ENCODE measurements around the gene TMUB2. TPM values are rescaled to one million over a fixed set of nuclear protein-coding genes. Genes with fewer than 3 reads are reported as not detected.

The TMUB2 gene
- total and polyA plus RNA-seq, 2 of the 13 experiments (the other 11 are each of a cell fraction or from before 2014, with no cell fraction given): 26.9 to 50.8 TPM

- no peak for TF ChIP-seq ZFAT (CRISPR knock-in tag; conservative IDR thresholded peaks at IDR 0.05)
- TF ChIP-seq TRAFD1 (CRISPR knock-in tag; IDR thresholded peaks at IDR 0.05; ENCODE audit: borderline replicate concordance): no peak
- no peak for TF ChIP-seq ZNF383 (CRISPR knock-in tag; IDR thresholded peaks at IDR 0.05; ENCODE audit: borderline replicate concordance)
- TF ChIP-seq TAF1 (CRISPR knock-in tag; IDR thresholded peaks at IDR 0.05): 0 out of 2 replicates have a peak, but pooled peaks have one; percentile 2
- TF ChIP-seq ZNF251 (CRISPR knock-in tag; IDR thresholded peaks at IDR 0.05): no peak
- no peak for TF ChIP-seq HOXA9 (CRISPR knock-in tag; IDR thresholded peaks at IDR 0.05; ENCODE audit: borderline replicate concordance)
- TF ChIP-seq ZNF343 (CRISPR knock-in tag; IDR thresholded peaks at IDR 0.05): no peak
- no peak for TF ChIP-seq TCF12 (IDR thresholded peaks at IDR 0.05)
- no peak for TF ChIP-seq TCF12 (CRISPR knock-in tag; IDR thresholded peaks at IDR 0.05)
- no peak for TF ChIP-seq PLSCR1 (CRISPR knock-in tag; IDR thresholded peaks at IDR 0.05; ENCODE audit: borderline replicate concordance)
- no peak for TF ChIP-seq CTCF (CRISPR knock-in tag; IDR thresholded peaks at IDR 0.05)
- TF ChIP-seq PCBP1 (IDR thresholded peaks at IDR 0.05; ENCODE audit: borderline replicate concordance, low read depth, low read length): no peak
- TF ChIP-seq U2AF2 (IDR thresholded peaks at IDR 0.05; ENCODE audit: low read depth, low read length): no peak
- no peak for TF ChIP-seq REL (CRISPR knock-in tag; conservative IDR thresholded peaks at IDR 0.05)
- no peak for TF ChIP-seq SP140L (CRISPR knock-in tag; IDR thresholded peaks at IDR 0.05; ENCODE audit: borderline replicate concordance)
- no peak for TF ChIP-seq FOXM1 (CRISPR knock-in tag; IDR thresholded peaks at IDR 0.05)
- no peak for TF ChIP-seq HDAC6 (IDR thresholded peaks at IDR 0.05; ENCODE audit: low read depth, low read length)
- no peak for TF ChIP-seq NFYB (CRISPR knock-in tag; IDR thresholded peaks at IDR 0.05)
- TF ChIP-seq IRF2 (CRISPR knock-in tag; IDR thresholded peaks at IDR 0.05): no peak
- no peak for TF ChIP-seq GATAD2A (CRISPR knock-in tag; IDR thresholded peaks at IDR 0.05)
- TF ChIP-seq ZBTB34 (CRISPR knock-in tag; IDR thresholded peaks at IDR 0.05): no peak
- TF ChIP-seq ZNF83 (CRISPR knock-in tag; IDR thresholded peaks at IDR 0.05; ENCODE audit: borderline replicate concordance): no peak
- TF ChIP-seq SRSF1 (optimal IDR thresholded peaks at IDR 0.05; ENCODE audit: low read depth, low read length): no peak
- peak; percentile 4 for TF ChIP-seq YY1 (IDR thresholded peaks at IDR 0.05; ENCODE audit: insufficient read depth, insufficient replicate concordance, low read depth, low read length)
- no peak for TF ChIP-seq ARNTL (CRISPR knock-in tag; IDR thresholded peaks at IDR 0.05)
- TF ChIP-seq ATF7-NPFF (CRISPR knock-in tag; IDR thresholded peaks at IDR 0.05; ENCODE audit: low read depth): no peak
- TF ChIP-seq GTF3A (CRISPR knock-in tag; conservative IDR thresholded peaks at IDR 0.05): no peak
These were observed 31.1 kb downstream of the TMUB2 start (continued) for GRCh38 chr17:44217738-44218343.

All from HepG2 (cell line).